Muscle of arm (tissue), 14 donors: Measurements from ENCODE around the gene LZTFL1. TPM values are rescaled to one million over a fixed set of nuclear protein-coding genes. Genes with fewer than 3 reads are reported as not detected.

Source experiments
- DNase-seq: peaks from one replicate; pipeline ENCODE4 v3.0.0-alpha.2; 2013
- long read RNA-seq, 11 donors: transcript quantifications; one replicate each; lab custom pipeline, GENCODE V29; 2026
- polyA plus RNA-seq, 12 donors: library from polyadenylated mRNA; unstranded; fragments of 120-200 nt; gene quantifications; one replicate each; pipeline ENCODE4 v1.2.1, GENCODE V29; 2013; ENCODE audit not compliant: insufficient read length in 12 of 12

LZTFL1 gene
- polyA plus RNA-seq, result 10 to 100 TPM in 11 of 12 donors, not detected in 1; 12.5 to 38.8 (median 18.0) TPM
- long read RNA-seq, donor 1, full-length matches to known transcripts, result 6 of 6 reads
- long read RNA-seq, donor 1, partial matches to known transcripts, result 0 of 6 reads
- long read RNA-seq, donor 1, other reads (novel, unspliced or antisense), result 0 of 6 reads
- long read RNA-seq, donor 2, full-length matches to known transcripts, result 6 of 6 reads
- long read RNA-seq, donor 2, partial matches to known transcripts, result 0 of 6 reads
- long read RNA-seq, donor 2, other reads (novel, unspliced or antisense), result 0 of 6 reads
- long read RNA-seq, donor 3, result 0 reads
- long read RNA-seq, donor 4, full-length matches to known transcripts, result 3 of 3 reads
- long read RNA-seq, donor 4, partial matches to known transcripts, result 0 of 3 reads
- long read RNA-seq, donor 4, other reads (novel, unspliced or antisense), result 0 of 3 reads
- long read RNA-seq, donor 5, full-length matches to known transcripts, result 2 of 2 reads
- long read RNA-seq, donor 5, partial matches to known transcripts, result 0 of 2 reads
- long read RNA-seq, donor 5, other reads (novel, unspliced or antisense), result 0 of 2 reads
- long read RNA-seq, donor 6, result 0 reads
- long read RNA-seq, donor 7, partial matches to known transcripts, result 0 of 1 reads
- long read RNA-seq, donor 7, other reads (novel, unspliced or antisense), result 0 of 1 reads
- long read RNA-seq, donor 8, full-length matches to known transcripts, result 3 of 3 reads
- long read RNA-seq, donor 8, partial matches to known transcripts, result 0 of 3 reads
- long read RNA-seq, donor 8, other reads (novel, unspliced or antisense), result 0 of 3 reads
- long read RNA-seq, donor 9, partial matches to known transcripts, result 0 of 1 reads
- long read RNA-seq, donor 9, other reads (novel, unspliced or antisense), result 0 of 1 reads
- long read RNA-seq, donor 10, full-length matches to known transcripts, result 5 of 5 reads
- long read RNA-seq, donor 10, partial matches to known transcripts, result 0 of 5 reads
- long read RNA-seq, donor 10, other reads (novel, unspliced or antisense), result 0 of 5 reads
- long read RNA-seq, donor 11, full-length matches to known transcripts, result 5 of 5 reads
- long read RNA-seq, donor 11, partial matches to known transcripts, result 0 of 5 reads
- long read RNA-seq, donor 11, other reads (novel, unspliced or antisense), result 0 of 5 reads

- peak; percentile 97 for DNase-seq
Observed at GRCh38 chr3:45841757-45842491, at the start of gene LZTFL1. Gene LZTFL1 (minus strand): TSS chr3:45842119. CDS start chr3:45841991, 128 bp downstream.

- no peak for DNase-seq
Observed at GRCh38 chr3:45890405-45890804, 48.5 kb upstream of the LZTFL1 start.

GRCh38 chr3:45889337-45889736 lies 47.4 kb upstream of the LZTFL1 start:
- DNase-seq, result no peak

- no peak for DNase-seq
Observed at GRCh38 chr3:45887759-45888511, 46.0 kb upstream of the LZTFL1 start.

- no peak for DNase-seq
Observed at GRCh38 chr3:45887285-45887684, 45.4 kb upstream of the LZTFL1 start.

- DNase-seq, result no peak
Observed at GRCh38 chr3:45885979-45886705, 44.2 kb upstream of the LZTFL1 start, which contains the start of gene CCR9. Gene CCR9 (plus strand): TSS chr3:45886543. CDS start chr3:45894934, 8,391 bp downstream.

- DNase-seq, result no peak
Observed at GRCh38 chr3:45884368-45885201, 42.7 kb upstream of the LZTFL1 start.

GRCh38 chr3:45881078-45882022 lies 39.4 kb upstream of the LZTFL1 start:
- DNase-seq, result no peak

- no peak for DNase-seq
Observed at GRCh38 chr3:45880725-45881077, 38.8 kb upstream of the LZTFL1 start.

GRCh38 chr3:45878124-45878523 lies 36.2 kb upstream of the LZTFL1 start:
- DNase-seq, result no peak

GRCh38 chr3:45874677-45875346 lies 32.9 kb upstream of the LZTFL1 start:
- DNase-seq, result no peak

- DNase-seq, result no peak
Observed at GRCh38 chr3:45873638-45874037, 31.7 kb upstream of the LZTFL1 start.

GRCh38 chr3:45873036-45873435 lies 31.1 kb upstream of the LZTFL1 start:
- DNase-seq, result no peak

GRCh38 chr3:45872569-45872968 lies 30.6 kb upstream of the LZTFL1 start:
- DNase-seq, result no peak

GRCh38 chr3:45871780-45872179 lies 29.9 kb upstream of the LZTFL1 start:
- no peak for DNase-seq

- DNase-seq, result no peak
Observed at GRCh38 chr3:45870099-45870498, 28.2 kb upstream of the LZTFL1 start.

GRCh38 chr3:45869638-45870037 lies 27.7 kb upstream of the LZTFL1 start:
- no peak for DNase-seq
